Stimulated activated CD4-positive, alpha-beta T cell treated with anti-CD3 and anti-CD28 coated beads, Interleukin-2, amount 100 ng/mL, for 48 hours (primary cell): ENCODE measurements around the gene CA6.
"Not testable (repeated sequence)": the region's sequence is repeated elsewhere in the genome, so short reads cannot be mapped to it uniquely, and the experiment has no call there.

Source experiments
- DNase-seq, 2 donors: peaks; one replicate each; pipeline ENCODE4 v3.0.0-alpha.2; 2020

CA6 gene

GRCh38 chr1:8976338-8976737, 30.7 kb downstream of the CA6 start:
- no peak for DNase-seq

GRCh38 chr1:8976896-8977450, 31.3 kb downstream of the CA6 start:
- no peak for DNase-seq

- no peak for DNase-seq
Observed at GRCh38 chr1:8980656-8981055, 35.0 kb downstream of the CA6 start.

- DNase-seq = no peak
Observed at GRCh38 chr1:8981169-8981568, 35.5 kb downstream of the CA6 start.

GRCh38 chr1:8984203-8984602, 38.5 kb downstream of the CA6 start:
- no peak for DNase-seq

- DNase-seq = no peak
Observed at GRCh38 chr1:8984990-8985389, 39.3 kb downstream of the CA6 start.

- DNase-seq = no peak
Observed at GRCh38 chr1:8985915-8986813, 40.5 kb downstream of the CA6 start.

GRCh38 chr1:8986814-8987190, 41.1 kb downstream of the CA6 start:
- DNase-seq = no peak

- peak; percentile 72 to 74 for DNase-seq
Observed at GRCh38 chr1:8987881-8988617, 42.4 kb downstream of the CA6 start.

- no peak for DNase-seq
Observed at GRCh38 chr1:8988618-8988967, 42.9 kb downstream of the CA6 start.

GRCh38 chr1:8989061-8989460, 43.4 kb downstream of the CA6 start:
- no peak for DNase-seq

GRCh38 chr1:8989821-8990220, 44.2 kb downstream of the CA6 start:
- DNase-seq = no peak

- no peak for DNase-seq
Observed at GRCh38 chr1:8992936-8993687, 47.4 kb downstream of the CA6 start.

- not testable (repeated sequence) for DNase-seq
Observed at GRCh38 chr1:8993962-8994675, 48.5 kb downstream of the CA6 start.

GRCh38 chr1:9001534-9002214, 56.0 kb downstream of the CA6 start:
- not testable (repeated sequence) for DNase-seq

- DNase-seq = not testable (repeated sequence)
Observed at GRCh38 chr1:9002215-9002560, 56.5 kb downstream of the CA6 start.

- DNase-seq = no peak
Observed at GRCh38 chr1:9004031-9004699, 58.5 kb downstream of the CA6 start.

GRCh38 chr1:9004700-9005394, 59.2 kb downstream of the CA6 start:
- DNase-seq = peak; percentile 85 to 90

- DNase-seq = no peak
Observed at GRCh38 chr1:9005395-9005708, 59.7 kb downstream of the CA6 start.

GRCh38 chr1:9006956-9007615, 61.4 kb downstream of the CA6 start:
- DNase-seq = no peak
